Spleen (tissue), 7 donors: Measurements from ENCODE around the gene VAMP2.

Experiments used
- POLR2A ChIP-seq, 3 donors: fragments of 450-650 bp; IDR thresholded peaks; one replicate each; pipeline ENCODE4 v1.5.1; 2017; ENCODE audit warnings: antibody characterized with exemption in 3 of 3, mild to moderate bottlenecking in 1 of 3
- POLR2AphosphoS5 ChIP-seq, 3 donors: sonication (generic); formaldehyde crosslinking; IDR thresholded peaks; one replicate each; pipeline ENCODE4 v1.5.1; 2017; ENCODE audit warnings: antibody characterized with exemption in 3 of 3
- TF ChIP-seq, protein P1 (sequence below), 11 experiments: fragments of 200-600 bp in 7 of 11; fragments of 450-650 bp in 4 of 11; sonication (generic) in 4 of 11; IDR thresholded peaks in 8 of 11; conservative IDR thresholded peaks in 3 of 11; 1 replicate in 7 of 11; 2 replicates in 4 of 11; pipeline versions ENCODE4 v1.4.0 to v1.8.0; 2016 to 2021; ENCODE audit warnings: antibody characterized with exemption in 11 of 11, inconsistent platforms in 4 of 11, mild to moderate bottlenecking in 1 of 11
- donor health status: DM: no; HTN: no; CAD: no; lungs with moderate emphysema.
- donor health status: DM: no; HTN: no; CAD: no.
- donor health status: DM: no; HTN: no; CAD: no.

DNA sequence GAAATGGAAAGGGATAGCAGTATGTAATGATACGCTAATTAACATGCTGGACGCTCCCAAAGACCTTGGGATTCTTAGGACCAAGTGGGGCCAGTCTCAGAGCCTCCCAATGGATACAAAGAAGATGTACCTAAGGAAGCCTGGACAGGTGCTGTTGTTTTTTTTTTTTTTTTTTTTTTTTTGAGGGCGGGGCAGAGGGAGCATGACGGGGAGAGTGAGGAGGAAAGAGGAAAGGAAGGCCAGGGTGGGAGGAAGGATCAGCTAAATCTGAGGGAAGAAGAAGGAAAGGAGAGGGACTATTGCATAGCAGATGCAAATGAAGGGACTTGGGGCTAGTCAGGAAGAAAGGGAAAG lies 2.5 kb downstream of the VAMP2 start:
- TF ChIP-seq, protein P1, sequence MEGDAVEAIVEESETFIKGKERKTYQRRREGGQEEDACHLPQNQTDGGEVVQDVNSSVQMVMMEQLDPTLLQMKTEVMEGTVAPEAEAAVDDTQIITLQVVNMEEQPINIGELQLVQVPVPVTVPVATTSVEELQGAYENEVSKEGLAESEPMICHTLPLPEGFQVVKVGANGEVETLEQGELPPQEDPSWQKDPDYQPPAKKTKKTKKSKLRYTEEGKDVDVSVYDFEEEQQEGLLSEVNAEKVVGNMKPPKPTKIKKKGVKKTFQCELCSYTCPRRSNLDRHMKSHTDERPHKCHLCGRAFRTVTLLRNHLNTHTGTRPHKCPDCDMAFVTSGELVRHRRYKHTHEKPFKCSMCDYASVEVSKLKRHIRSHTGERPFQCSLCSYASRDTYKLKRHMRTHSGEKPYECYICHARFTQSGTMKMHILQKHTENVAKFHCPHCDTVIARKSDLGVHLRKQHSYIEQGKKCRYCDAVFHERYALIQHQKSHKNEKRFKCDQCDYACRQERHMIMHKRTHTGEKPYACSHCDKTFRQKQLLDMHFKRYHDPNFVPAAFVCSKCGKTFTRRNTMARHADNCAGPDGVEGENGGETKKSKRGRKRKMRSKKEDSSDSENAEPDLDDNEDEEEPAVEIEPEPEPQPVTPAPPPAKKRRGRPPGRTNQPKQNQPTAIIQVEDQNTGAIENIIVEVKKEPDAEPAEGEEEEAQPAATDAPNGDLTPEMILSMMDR (IDR thresholded peaks at IDR 0.05 in 8 of 11, conservative IDR thresholded peaks at IDR 0.05 in 3 of 11), result no peak
- TF ChIP-seq POLR2A (IDR thresholded peaks at IDR 0.05), result no peak
- TF ChIP-seq POLR2AphosphoS5 (IDR thresholded peaks at IDR 0.05), result no peak
